Lower leg skin (tissue), 4 donors: ENCODE data around the gene PLA2G2F. TPM values are rescaled to one million over a fixed set of nuclear protein-coding genes. Genes with fewer than 3 reads are reported as not detected.

Experiments used
- DNase-seq, 2 donors: peaks; one replicate each; pipeline ENCODE4 v3.0.0-alpha.2; 2019; ENCODE audit warnings: low spot score in 2 of 2
- H3K4me3 ChIP-seq: fragments of 200-600 bp; sonication (generic); 2 replicates; pipeline ENCODE4 v1.5.1; 2017; ENCODE audit warnings: mild to moderate bottlenecking, low read depth; ENCODE audit not compliant: poor library complexity, severe bottlenecking
- POLR2A ChIP-seq, 2 donors: fragments of 450-650 bp; IDR thresholded peaks; one replicate each; pipeline ENCODE4 v1.6.1; 2016 to 2017; ENCODE audit warnings: antibody characterized with exemption in 2 of 2, mild to moderate bottlenecking in 1 of 2, moderate library complexity in 1 of 2
- WGBS, 2 donors: methylation state at CpG; one replicate each; pipeline ENCODE4 v1.1.5; 2018; 5-methylcytosine and 5-hydroxymethylcytosine counted together
- intact Hi-C: fragments of 100-400 bp; cut with DNase I; formaldehyde crosslinking; loops from one replicate; pipeline ENCODE4 v1.15.0; 2023; ENCODE audit warnings: low total_unique reads
- total RNA-seq, 4 donors: library from RNA; depleted of rRNA; stranded (reverse); fragments of >200 nt; gene quantifications; one replicate each; pipeline ENCODE4 v1.1.0, GENCODE V29; 2016
- TF ChIP-seq, protein P1 (sequence below), 3 donors: fragments of 450-650 bp; IDR thresholded peaks; one replicate each; pipeline ENCODE4 v1.5.1; 2016; ENCODE audit warnings: antibody characterized with exemption in 3 of 3, mild to moderate bottlenecking in 3 of 3, moderate library complexity in 2 of 3

Gene PLA2G2F
- total RNA-seq, 4 donors from 2014 or later, result 19.9 to 29.0 (median 24.6) TPM

DNA sequence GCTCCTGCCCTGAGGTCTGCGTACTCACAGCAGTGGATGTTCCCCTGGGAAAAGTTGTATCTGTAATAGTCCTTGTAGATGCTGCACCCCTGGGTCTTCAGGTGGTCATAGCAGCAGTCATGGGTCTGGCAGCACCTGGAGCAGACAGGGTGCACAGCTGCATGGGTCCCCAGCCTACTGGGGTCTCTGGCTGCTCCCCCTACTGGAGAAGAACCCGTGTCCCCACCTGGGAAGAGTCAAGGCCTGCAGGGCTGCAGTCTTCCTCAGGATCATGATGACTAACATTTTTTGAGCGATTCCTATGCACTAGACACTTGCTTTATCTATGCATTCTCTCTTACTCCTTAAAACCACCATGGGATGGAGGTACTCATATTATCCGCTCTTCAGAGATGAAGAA is 23.6 kb upstream of the PLA2G2F start:
- WGBS, 2 donors, result 76 to 80% methylated on average over 4 of the region's 4 CpGs
- intact Hi-C loops, result no loop called here
- no peak for TF ChIP-seq POLR2A (IDR thresholded peaks at IDR 0.05)
- TF ChIP-seq, protein P1, sequence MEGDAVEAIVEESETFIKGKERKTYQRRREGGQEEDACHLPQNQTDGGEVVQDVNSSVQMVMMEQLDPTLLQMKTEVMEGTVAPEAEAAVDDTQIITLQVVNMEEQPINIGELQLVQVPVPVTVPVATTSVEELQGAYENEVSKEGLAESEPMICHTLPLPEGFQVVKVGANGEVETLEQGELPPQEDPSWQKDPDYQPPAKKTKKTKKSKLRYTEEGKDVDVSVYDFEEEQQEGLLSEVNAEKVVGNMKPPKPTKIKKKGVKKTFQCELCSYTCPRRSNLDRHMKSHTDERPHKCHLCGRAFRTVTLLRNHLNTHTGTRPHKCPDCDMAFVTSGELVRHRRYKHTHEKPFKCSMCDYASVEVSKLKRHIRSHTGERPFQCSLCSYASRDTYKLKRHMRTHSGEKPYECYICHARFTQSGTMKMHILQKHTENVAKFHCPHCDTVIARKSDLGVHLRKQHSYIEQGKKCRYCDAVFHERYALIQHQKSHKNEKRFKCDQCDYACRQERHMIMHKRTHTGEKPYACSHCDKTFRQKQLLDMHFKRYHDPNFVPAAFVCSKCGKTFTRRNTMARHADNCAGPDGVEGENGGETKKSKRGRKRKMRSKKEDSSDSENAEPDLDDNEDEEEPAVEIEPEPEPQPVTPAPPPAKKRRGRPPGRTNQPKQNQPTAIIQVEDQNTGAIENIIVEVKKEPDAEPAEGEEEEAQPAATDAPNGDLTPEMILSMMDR (IDR thresholded peaks at IDR 0.05), result no peak
- H3K4me3 ChIP-seq, result no peak overlapping the region
- peak in 1 of 2 donors; percentile 79 for DNase-seq

DNA sequence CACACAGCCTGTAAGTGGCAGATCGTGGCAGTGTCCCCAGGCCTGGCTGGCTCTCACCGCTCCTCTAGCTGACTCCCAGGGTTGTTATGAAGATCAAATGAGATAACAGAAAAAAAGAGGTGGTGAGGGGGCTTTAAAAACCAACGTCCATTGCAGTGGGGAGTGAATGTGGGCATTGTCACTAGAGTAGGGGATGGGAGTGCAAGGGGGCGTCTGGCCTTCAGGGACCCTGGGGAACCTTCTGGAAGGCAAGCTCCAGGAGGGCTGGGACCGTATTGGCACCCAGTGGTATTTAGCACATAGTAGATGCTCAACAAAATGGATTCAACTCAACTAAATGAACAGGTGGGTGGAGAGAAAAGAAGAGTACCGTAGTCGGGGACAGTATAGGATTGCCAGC is 23.2 kb upstream of the PLA2G2F start:
- TF ChIP-seq POLR2A (IDR thresholded peaks at IDR 0.05), result no peak
- TF ChIP-seq, protein P1 (IDR thresholded peaks at IDR 0.05), result no peak
- H3K4me3 ChIP-seq, result no peak overlapping the region
- 85 to 88% methylated on average over 7 of the region's 7 CpGs for WGBS, 2 donors
- intact Hi-C loops, result no loop called here
- peak in 1 of 2 donors; percentile 50 for DNase-seq

DNA sequence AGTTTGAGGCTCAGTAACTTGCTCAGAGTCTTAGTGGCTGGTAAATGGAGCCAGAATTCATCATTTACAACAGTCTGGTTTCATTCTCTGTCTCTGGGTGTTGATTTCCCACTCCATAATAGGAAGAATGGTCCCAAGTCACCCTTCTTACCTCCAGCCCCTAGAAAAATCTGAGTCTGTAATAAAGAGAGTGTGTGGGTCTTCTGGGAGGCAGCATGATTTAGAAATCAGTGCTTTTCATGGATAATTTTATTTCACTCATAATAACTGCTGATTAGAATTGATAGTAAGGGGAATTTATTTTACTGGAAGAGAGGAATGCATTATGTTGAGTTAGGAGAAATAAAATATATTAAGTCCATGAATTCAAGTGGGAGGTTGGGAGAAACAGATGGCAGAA is 21.9 kb upstream of the PLA2G2F start:
- intact Hi-C loops, result no loop called here
- TF ChIP-seq POLR2A (IDR thresholded peaks at IDR 0.05), result no peak
- TF ChIP-seq, protein P1 (IDR thresholded peaks at IDR 0.05), result no peak
- no peak for DNase-seq
- H3K4me3 ChIP-seq, result no peak overlapping the region

DNA sequence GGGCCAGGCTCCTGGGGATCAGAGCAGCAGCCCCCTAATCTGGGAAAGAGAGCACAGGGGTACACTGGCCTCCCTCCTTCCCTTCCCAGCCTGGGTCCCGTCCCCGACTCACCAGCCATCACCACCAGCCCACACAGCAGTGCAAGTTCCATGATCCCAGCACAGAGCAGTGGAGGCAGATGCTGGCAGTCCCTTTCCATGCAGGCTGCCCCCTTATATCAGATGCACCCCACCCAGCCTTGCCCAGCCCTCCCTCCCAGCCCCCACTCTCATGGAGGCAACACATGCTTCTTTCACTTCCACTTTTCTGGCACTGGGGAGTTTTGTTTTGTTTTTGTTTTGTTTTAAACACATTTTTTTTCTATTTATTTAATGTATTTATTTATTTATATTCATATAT is 19.8 kb upstream of the PLA2G2F start, which contains the start of gene PLA2G2D:
Gene PLA2G2D (minus strand): TSS at position 190 of the 400 bp plus-strand sequence. CDS start 38 bp downstream, at position 152.
- intact Hi-C loops, result no loop called here
- H3K4me3 ChIP-seq, result no peak within 1 kb of the TSS
- WGBS, 2 donors, result 89 to 100% methylated on average over 2 of the region's 2 CpGs
- DNase-seq, result no peak
- TF ChIP-seq POLR2A (IDR thresholded peaks at IDR 0.05), result no peak
- TF ChIP-seq, protein P1 (IDR thresholded peaks at IDR 0.05), result no peak

DNA sequence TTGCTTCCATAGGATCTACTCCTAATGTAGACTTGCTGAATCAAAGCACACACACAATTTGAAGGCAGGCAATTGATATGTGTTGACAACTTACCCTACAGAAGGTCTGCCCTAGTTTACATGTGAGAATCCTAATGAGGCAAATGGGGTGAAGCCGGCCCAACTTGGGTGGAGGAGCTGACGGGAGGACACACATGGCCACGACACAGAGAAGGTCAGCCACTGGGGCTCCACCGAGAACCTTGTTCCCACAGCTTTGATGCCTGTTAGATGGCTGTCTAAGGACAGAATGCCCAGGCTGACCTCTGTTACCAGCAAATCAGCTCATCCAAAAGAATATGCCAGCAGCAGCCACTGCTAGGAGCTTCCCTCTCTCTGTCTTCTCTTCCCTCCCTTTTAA is 18.3 kb upstream of the PLA2G2F start:
- intact Hi-C loops, result no loop called here
- TF ChIP-seq, protein P1 (IDR thresholded peaks at IDR 0.05), result no peak
- TF ChIP-seq POLR2A (IDR thresholded peaks at IDR 0.05), result no peak
- 82 to 94% methylated on average over 4 of the region's 4 CpGs for WGBS, 2 donors
- no peak for DNase-seq
- H3K4me3 ChIP-seq, result no peak overlapping the region

DNA sequence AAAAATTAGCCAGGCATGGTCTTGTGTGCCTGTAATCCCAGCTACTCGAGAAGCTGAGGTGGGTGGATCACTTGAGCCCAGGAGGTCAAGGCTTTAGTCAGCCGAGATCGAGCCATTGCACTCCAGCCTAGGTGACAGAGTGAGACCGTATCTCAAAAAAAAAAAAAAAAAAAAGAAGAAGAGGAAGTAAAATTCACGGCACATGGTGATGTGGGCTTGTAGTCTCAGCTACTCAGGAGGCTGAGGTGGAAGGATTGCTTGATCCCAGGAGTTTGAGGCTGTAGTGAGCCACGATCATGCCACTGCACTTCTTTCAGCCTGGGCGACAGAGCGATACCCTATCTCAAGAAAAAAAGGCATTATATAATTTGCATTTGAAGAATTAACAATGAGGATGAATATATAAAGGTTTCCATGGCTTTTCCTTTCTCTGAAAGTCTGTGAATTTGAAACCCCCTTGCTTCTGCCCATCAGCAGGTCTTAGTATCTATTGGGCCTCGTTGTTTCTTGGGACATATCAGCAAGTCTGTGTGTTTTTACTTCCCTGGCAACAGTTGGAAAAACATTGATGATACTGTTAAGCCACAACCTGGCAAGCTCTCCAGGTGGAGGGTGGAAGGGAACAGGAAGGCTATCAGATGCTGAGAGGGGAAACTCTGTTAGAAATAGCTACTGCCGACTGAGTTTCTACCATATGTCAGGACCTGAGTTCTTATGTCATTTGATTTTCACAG is 15.2 kb upstream of the PLA2G2F start:
- no peak for DNase-seq
- WGBS, 2 donors, result 62 to 65% methylated on average over 10 of the region's 10 CpGs
- TF ChIP-seq, protein P1 (IDR thresholded peaks at IDR 0.05), result no peak
- TF ChIP-seq POLR2A (IDR thresholded peaks at IDR 0.05), result no peak
- H3K4me3 ChIP-seq, result no peak overlapping the region
- intact Hi-C loops, result no loop called here
